Limb (tissue), 2 donors: ENCODE data around the gene JAK3.

Experiments used
- DNase-seq, 2 donors: peaks; one replicate each; pipeline ENCODE4 v3.0.0-alpha.2; 2016; ENCODE audit errors: extremely low spot score in 2 of 2

JAK3 gene

GRCh38 chr19:17841810-17842662, 5.7 kb downstream of the JAK3 start:
- peak; percentile 78 to 94 for DNase-seq

GRCh38 chr19:17841371-17841809, 6.4 kb downstream of the JAK3 start:
- no peak for DNase-seq

- DNase-seq = no peak
These were observed 7.8 kb downstream of the JAK3 start for GRCh38 chr19:17840019-17840418.

- no peak for DNase-seq
These were observed 9.8 kb downstream of the JAK3 start for GRCh38 chr19:17837972-17838371.

- no peak for DNase-seq
These were observed 11.3 kb downstream of the JAK3 start for GRCh38 chr19:17836530-17836929.

- DNase-seq = no peak
These were observed 12.4 kb downstream of the JAK3 start for GRCh38 chr19:17835182-17836006.

GRCh38 chr19:17834350-17835181, 13.2 kb downstream of the JAK3 start:
- DNase-seq = no peak

- DNase-seq = no peak
These were observed 15.2 kb downstream of the JAK3 start for GRCh38 chr19:17832443-17833208.

- no peak for DNase-seq
These were observed 16.3 kb downstream of the JAK3 start for GRCh38 chr19:17831419-17831888.

- peak; percentile 42 to 93 for DNase-seq
These were observed 17.0 kb downstream of the JAK3 start for GRCh38 chr19:17830567-17831418.

- peak in 1 of 2 donors; percentile 78 for DNase-seq
These were observed 17.8 kb downstream of the JAK3 start for GRCh38 chr19:17829855-17830566.

- no peak for DNase-seq
These were observed 21.2 kb downstream of the JAK3 start for GRCh38 chr19:17826508-17827056.

- DNase-seq = no peak
These were observed 23.4 kb downstream of the JAK3 start for GRCh38 chr19:17824339-17824738.

- DNase-seq = no peak
These were observed 26.6 kb downstream of the JAK3 start, which contains the start of gene INSL3 for GRCh38 chr19:17821190-17821589. TSS of gene INSL3 (minus strand) at chr19:17821519. CDS start at chr19:17821506, 13 bp downstream.

- DNase-seq = no peak
These were observed 30.0 kb downstream of the JAK3 start for GRCh38 chr19:17817668-17818363.

GRCh38 chr19:17812099-17812498, 35.7 kb downstream of the JAK3 start:
- no peak for DNase-seq

- no peak for DNase-seq
These were observed 36.1 kb downstream of the JAK3 start for GRCh38 chr19:17811681-17812080.

GRCh38 chr19:17811103-17811502, 36.7 kb downstream of the JAK3 start:
- no peak for DNase-seq
